NOMO-1 treated with DMSO at 0.1 percent for 48 hours (cell line): Measurements from ENCODE around the gene SMS.
"Not testable (repeated sequence)": the region's sequence is repeated elsewhere in the genome, so short reads cannot be mapped to it uniquely, and the experiment has no call there.

Experiments
- DNase-seq: peaks from one replicate; lab custom pipeline; 2025; ENCODE audit not compliant: unreplicated experiment; lab: John Stamatoyannopoulos, UW

Gene SMS

DNA sequence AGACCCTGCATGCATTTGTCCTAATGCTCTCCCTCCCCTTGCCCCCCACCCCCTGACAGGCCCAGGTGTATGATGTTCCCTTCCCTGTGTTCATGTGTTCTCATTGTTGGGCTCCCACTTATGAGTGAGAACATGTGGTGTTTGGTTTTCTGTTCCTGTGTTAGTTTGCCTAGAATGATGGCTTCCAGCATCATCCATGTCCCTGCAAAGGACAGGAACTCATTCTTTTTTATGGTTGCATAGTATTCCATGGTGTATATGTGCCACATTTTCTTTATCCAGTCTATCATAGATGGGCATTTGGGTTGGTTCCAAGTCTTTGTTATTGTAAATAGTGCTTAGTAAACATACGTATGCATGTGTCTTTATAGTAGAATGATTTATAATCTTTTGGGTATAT is 10.0 kb downstream of the SMS start:
- DNase-seq = not testable (repeated sequence)

DNA sequence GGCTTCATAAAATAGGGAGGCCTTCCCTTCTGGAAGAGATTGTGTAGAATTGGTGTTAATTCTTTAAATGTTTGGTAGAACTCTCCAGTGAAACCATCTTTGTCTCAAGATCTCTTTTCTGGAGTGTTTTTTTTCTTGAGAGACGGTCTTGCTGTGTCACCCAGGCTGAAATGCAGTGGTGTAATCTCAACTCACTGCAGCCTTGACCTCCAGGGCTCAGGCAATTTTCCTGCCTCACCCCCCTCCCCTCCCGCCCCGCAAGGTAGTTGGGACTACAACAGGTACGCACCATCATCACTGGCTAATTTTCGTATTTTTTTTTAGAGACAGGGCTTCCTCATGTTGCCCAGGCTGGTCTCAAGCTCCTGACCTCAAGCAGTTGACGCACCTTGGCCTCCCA is 12.1 kb downstream of the SMS start:
- no peak for DNase-seq

DNA sequence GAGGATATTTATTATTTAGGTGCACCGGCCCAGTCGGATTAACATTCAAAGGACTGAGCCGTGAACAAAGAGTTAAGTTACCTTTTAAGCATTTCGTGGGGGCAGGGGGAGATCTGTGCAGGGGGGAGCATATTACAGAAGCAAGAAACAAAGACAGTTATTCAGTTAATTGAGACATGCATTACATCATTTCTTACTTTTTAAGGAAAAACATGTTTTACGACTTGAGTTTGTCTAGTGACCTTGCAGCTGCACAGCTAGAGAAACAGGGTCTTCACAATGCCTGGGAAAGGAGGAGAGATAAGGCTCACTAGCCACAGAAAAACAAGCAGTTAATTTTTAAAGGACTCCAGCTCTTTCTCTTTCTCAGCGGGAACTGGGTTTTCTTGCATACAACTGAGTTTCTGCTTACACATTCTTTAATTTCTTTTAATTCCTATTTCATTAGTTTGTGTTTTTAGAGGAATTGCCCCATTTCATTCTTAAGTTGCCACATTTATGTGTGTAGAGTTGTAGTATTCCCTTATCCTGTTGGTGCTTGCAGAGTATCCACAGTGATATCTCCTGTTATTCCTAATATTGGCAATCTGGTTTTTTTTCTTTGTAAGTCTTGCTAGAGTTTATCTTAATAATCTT is 12.8 kb downstream of the SMS start:
- DNase-seq = not testable (repeated sequence)

DNA sequence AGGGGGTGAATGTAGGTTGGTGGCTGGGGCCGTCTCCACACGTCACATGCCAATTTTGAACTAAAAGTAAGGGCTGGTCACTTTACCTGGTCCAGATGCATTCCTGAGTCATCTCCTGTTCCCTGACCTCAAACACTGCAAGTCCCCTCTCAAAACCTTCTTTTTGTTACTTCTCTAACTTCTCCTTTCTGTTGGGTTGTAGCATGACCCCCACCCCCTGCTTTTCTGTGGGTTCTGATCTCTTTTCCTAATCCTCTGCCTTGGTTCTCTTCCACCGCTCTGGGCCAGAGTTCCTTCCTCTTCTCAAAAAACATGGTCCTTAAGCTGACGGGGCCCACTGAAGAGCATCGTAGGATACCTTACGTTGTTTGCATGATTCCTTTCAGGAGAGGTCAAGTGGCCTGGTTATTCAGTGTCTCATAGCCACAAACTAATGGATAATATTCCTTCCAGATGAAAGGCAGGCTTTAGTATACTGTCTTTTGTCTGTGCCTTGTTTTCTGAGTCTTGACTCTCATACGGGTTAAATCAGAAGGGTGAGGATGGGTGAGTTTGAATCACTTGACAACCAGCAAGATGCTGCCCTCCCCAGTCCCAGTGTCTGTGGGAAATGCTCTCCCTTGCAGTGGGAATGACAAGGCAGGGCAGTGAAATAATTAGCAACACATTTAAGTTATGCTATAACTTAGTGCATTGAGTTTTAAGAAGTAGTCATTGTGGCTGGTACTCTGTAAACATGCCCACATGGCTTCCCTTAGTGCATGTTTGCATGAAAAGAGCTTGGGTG is 15.1 kb downstream of the SMS start:
- peak; percentile 33 for DNase-seq

DNA sequence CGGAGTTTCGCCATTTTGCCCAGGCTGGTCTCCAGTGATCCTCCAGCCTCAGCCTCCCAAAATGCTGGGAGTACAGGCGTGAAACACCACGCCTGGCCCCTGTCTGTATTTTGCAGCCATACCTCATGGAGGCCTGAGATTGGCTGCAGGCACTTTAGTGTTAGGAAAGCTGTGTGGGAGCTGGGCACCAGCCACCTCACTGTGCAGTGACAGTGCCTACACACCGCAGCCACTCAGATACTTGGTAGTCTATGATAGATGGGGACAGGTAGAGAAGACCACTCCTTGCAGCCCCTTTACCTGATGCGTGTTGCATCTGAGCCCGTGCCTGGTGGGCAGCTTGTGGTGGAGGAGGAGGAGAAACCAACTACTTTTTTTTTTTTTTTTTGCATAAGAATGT is 16.3 kb downstream of the SMS start:
- no peak for DNase-seq

DNA sequence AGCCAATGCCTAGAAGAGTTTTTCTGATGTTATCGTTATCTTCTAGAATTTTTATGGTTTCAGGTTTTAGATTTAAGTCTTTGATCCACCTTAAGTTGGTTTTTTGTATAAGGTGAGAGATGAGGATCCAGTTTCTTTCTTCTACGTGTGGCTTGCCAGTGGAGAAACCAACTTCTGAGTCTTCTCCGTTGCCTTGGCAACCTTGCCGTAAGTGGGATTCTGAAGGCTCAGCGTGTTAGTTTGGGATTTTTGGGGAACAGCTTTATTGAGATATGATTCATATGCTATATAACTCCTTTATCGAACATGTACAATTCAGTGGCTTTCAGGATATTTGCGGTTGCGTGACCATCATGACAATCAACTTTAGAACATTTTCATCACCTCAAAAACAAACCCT is 17.7 kb downstream of the SMS start:
- DNase-seq = no peak

DNA sequence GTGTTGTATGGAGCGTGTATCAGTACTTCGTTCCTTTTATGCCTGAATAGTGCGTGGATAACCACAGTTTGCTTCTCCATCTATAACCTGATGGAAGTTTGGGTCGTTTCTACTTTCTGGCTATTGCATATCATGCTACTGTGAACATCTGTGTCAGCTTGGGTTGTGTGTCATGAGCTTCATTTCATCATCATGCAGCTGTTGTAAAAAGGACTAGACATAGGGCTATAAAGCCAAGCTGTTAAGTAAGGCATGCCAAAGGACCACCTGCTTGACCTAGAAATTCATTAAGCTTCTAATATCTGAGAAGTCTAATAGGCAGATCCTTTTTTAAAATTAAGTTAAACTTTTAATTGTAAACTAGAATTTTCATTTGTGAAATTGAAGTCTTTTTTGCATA is 18.4 kb downstream of the SMS start:
- no peak for DNase-seq

DNA sequence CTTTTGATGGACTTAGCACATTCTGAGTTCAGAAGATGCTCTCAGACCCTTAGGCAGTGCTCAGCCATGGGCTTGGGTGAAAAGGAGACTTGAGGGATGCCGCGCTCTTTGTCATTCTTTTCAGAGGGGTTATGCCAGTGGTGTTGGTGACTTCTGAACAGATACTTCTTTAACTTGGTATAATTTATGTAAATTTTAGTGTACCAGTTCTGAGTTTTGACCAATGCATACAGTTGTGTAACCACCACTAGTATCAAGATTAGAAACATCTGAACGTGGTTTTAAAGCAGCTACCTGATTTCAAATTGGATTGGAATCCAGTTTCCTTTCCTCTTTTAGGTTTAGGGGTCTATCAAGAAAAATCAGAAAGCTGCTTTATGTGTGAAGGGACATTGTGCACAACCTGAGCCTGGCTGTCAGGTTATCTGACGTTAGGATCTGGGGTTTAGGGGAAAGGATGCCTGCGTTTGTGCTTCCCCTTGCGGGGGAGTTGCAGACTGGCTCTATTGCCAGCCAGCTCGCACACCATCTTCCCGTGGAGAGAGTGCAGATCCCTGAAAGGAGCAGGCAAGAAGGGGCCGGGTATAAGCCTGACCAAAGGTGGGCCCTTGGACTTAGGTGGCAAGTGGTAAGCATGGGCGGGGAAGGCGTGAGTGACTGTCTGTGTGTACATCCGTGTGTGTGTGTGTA is 19.0 kb downstream of the SMS start:
- DNase-seq = no peak

DNA sequence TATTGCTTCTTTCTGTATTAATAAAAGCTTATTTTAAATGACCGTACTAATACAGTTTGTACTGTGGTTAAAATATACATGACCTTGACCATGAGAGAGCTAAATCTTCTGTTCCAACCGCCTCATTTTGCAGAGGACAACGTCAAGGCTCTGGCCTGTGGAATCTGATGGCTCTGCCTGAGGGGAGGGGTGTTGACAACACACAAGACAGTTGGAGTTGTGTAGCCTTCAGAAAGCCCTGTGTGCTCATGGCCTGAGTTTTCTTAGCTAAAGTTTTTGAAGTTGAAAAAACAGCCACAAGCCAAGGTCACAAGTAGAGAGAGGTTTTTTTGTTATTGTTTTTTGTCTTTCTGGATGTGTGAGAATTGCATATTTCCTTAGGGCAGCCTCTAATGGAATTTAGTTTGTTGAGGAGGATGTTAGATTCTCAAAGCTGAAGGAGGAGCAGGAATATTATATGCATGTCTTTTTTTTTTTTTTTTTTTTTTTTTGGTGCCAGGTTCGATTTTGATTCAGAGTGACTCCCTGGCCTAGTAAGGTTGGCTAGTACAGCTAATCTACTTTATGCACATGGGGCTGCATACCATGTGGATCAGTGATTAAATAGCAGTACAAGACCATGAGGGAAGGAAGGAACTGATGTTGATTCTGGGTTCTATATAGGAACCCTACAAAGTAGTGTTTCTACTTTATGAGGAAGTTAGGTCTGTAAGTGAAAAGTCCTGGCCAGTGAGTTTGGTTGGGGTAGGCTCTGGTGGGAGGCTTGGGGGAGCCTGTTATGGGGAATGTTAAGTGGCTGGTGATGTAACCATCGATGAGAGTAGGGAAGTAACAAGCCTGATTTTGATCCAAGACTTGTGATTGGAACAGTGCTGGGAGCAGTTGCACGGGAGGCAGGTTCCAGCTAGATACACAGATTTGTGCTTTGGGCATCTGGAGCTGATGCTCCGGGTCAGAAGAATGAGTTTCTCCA is 20.3 kb downstream of the SMS start:
- DNase-seq = no peak

DNA sequence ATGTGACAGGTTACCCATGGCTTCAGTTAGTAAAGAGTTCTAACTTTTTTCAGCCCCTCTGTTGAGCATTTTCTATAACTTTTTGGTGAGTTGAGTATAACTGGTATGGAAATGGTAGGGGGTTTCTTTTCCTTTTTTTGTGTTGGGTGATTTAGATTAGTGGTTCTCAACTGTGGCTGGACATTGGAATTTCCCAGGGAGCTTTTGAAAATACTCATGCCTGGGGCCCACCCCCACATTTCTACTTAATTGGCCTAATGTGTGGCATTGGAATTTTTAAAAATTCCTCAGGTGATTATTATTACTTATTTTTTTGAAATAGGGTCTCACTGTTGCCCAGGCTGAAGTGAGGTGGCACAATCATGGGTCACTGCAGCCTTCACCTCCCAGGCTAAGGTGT is 21.9 kb downstream of the SMS start:
- DNase-seq = no peak

DNA sequence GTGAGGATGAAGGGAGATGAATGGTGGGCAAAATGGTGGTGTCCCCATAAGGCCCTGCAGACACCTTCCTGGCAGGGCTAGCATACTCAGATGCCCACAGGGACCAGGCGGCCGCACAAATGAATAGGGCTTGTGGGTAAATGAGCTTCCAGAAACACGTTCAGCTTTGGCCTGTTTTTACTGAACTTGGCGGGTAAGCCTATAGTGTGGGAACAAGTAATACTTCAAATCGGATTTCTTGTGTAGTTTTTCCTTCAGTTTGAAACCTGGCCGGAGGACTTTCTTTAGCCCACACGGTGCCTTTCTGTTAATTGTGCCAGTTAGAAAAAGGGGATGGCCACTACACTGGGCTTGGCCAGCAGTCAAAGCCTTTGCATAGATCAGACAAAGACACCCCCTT is 22.8 kb downstream of the SMS start:
- DNase-seq = no peak

DNA sequence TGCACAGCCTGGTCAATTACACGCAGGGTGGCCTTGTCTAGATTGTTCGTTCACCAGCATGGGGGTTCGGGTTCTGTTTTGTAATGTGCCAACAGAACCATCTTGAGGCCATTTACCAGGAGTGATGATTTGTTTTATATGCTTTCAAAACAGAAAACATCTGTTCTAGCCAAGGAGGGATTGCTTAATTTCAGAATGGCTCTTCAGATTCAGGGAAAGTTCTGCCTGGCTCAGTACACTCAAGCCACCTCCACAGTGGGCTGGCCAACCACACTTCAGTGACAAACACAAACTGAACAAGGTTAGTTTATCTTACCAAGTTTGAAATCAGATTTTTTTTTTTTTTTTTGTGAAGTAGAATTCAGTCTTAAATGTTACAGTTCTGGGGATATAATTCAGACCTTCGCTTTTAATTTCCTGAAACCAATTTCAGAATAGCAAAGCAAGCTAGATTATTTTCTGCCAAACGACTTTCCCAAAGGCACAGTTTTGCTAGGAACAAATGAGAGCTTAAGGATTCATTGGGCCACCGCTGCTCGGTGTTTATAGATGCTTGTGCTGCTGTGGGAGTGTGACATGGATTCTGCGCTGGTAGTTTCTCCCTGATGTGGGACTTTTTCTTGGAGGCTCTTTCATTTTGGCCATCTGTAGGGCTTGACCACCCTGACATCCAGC is 23.4 kb downstream of the SMS start:
- DNase-seq = no peak

DNA sequence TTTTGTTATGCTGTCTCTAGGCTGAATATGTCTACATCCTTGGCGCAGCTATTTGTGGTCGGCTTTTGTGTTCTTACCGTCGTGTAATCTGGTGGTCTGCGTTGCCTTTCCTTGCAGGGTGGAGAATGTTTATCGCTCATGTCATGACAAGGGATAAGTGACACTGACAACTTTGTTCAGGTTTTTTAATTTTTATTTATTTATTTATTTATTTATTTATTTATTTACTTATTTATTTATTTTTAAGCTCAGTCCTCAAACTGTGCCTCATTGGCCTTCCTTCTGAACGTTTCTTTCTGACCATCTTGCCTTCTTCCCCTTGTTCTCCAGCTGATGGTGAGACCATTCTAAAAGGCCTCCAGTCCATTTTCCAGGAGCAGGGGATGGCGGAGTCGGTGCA is 26.4 kb downstream of the SMS start:
- DNase-seq = no peak

DNA sequence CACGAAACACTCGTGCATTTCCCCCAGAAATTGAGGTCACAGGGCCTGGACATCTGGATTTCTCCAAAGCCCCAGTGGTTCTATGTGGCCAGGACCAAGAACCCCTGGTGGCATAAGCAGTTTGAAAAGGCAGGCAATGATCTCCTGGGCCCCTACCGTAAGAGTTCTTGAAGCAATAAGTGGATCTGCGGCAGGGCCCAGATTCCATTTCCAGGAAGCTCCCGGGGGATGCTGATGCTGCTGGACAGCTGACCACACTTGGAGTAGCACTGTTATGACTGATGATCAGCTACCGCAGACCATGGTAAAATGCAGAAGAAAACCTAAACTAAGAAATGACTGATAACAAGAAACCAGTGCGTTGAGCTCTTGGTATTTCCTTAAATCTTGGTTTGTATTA is 27.8 kb downstream of the SMS start:
- DNase-seq = no peak

DNA sequence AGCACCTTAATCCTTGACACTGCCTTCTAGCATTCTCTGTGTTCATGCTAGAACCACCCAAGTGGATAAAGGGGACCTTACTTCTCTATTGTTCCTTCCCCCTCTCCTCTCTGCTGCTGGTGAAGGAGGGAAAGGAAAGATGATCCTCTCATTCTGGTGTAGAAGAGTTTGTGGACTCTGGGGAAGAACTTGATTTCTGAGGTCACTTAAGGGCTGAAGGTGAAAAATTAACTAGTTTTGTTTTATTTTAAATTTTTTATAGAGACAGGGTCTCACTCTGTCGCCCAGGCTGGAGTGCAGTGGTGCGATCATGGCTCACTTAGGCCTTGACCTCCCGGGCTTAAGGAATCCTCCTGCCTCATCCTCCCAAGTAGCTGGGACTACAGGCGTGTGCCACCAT is 29.8 kb downstream of the SMS start:
- no peak for DNase-seq

DNA sequence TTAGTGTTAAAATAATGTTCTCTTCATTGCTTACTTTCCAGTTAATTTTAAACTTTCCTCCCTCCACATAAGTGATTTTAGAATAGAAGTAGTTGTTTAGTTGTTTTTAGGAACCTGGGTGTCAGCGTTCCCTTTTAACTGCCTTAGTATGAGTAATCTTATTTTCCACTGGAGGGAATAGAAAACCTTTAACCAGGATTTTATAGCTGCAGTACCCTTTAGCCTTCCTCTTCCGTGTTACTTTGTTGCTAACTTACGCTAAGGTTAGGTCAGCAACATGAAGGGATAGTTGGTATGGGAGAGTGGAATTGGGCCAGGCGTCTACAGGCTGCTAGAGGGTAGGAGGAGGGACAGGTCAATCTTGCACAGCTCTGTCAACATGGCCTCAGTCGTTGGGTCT is 31.5 kb downstream of the SMS start:
- DNase-seq = no peak

DNA sequence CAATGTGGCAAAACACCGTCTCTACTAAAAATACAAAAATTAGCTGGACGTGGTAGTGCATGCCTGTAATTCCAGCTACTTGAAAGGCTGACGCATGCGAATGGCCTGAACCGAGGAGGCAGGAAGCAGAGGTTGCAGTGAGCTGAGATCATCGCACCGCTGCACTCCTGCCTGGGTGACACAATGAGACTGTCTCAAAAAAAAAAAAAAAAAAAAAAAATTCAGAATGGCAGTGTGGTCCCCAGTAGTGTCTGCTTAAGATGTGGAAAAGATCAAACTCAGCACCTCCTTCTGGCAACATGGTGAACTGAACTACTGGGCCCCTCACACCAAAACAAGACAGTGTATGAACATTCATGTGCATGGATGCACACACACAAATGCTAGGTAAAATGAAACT is 32.2 kb downstream of the SMS start:
- no peak for DNase-seq

DNA sequence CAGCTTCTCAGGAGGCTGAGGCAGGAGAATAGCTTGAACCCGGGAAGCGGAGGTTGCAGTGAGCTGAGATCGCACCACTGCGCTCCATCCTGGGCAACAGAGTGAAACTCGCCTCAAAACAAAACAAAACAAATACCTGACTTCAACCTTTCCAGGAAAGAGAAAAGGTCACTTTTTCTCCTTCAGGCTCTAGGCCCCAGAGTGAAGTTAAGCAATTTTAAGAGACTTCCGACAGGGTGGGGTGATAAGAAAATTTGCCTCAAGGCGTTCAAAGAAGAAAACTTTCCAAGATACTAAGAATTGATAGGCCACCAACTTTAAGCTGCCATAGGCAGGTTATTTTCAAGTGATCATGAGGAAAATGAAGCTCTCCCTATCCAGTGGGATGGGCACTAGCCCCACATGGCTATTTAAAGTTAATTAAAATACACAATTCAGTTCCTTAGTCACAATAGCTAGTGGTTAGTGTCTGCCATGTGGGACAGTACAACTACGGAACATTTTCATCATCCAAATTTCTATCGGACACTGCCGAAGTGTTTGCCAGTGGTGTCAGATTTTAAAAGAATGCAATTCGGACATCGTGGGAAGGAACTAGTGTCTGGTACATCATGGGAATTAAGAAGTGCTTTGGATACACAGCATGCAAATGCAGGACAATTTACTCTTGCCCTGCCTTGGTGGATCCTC is 33.0 kb downstream of the SMS start:
- no peak for DNase-seq

DNA sequence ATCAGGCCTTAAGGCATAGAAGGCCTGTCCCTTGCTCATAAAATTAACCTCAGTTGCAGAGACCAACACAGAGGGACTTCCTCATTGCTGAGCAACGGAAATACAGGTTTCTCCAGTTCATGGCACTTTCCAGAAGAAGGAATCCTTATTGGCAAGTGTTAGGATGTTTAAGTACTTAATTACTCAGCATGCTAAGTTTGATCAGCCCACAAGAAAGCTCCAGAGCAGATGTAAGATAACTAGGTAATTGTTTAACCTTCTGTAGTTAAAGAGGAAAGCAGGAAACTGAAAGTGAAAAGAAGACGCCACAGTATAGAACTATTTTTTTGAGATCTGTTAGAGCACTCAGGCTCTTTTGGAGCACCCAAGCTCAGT is 33.5 kb downstream of the SMS start:
- DNase-seq = peak; percentile 53

DNA sequence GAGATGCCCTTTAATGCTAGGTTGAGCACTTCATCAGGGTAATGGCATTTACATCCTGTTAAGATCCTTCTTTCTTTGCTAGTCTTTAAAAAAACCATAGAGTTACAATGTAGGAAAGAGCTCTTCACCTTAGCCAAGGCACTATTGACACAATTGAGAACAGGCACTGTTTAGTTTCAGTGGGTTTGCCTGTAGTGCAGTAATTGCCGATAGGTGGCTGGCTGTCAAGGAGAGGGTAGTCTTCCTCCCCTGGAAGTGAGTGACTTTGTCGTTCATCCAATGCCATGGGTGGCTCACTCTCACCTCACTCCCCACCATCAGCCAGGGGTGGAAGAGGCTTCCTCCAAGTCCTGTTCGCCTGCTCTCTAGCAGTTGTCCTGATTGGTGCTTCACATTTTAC is 34.7 kb downstream of the SMS start:
- DNase-seq = no peak
